Naive thymus-derived CD4-positive, alpha-beta T cell (primary cell): ENCODE data around the gene ZNF503. TPM values are rescaled to one million over a fixed set of nuclear protein-coding genes. Genes with fewer than 3 reads are reported as not detected.
"Not testable (repeated sequence)": the region's sequence is repeated elsewhere in the genome, so short reads cannot be mapped to it uniquely, and the experiment has no call there.

ENCODE experiments used
- ATAC-seq: fragments of 150-1000 bp; cut with Tn5 transposase; 2 replicates; pipeline ENCODE4 v1.10.0; 2021; ENCODE audit warnings: mild to moderate bottlenecking, moderate library complexity
- CTCF ChIA-PET: fragments of 350-600 bp; sonication (Branson Sonifier 250); formaldehyde crosslinking; loops from one replicate; lab custom pipeline; 2021; ENCODE audit warnings: antibody characterized with exemption; lab: Charles Lee
- POLR2A ChIA-PET: fragments of 350-600 bp; sonication (Branson Sonifier 250); formaldehyde crosslinking; loops from one replicate; lab custom pipeline; 2021; ENCODE audit warnings: antibody characterized with exemption, inconsistent platforms; lab: Charles Lee
- DNase-seq, 9 donors: peaks; one replicate each; pipeline versions ENCODE4 v3.0.0 to v3.0.0-alpha.2; 2020 to 2022; ENCODE audit warnings: mixed read lengths in 1 of 9
- H3K27ac ChIP-seq: one replicate; pipeline ENCODE4 v1.7.0; 2013; ENCODE audit warnings: mild to moderate bottlenecking, low read depth, low read length, moderate library complexity
- H3K27me3 ChIP-seq, 2 donors: one replicate each; pipeline ENCODE4 v1.7.0; 2013; ENCODE audit warnings: low read length in 2 of 2, mild to moderate bottlenecking in 2 of 2, moderate library complexity in 2 of 2; ENCODE audit not compliant: control insufficient read depth in 2 of 2, insufficient read depth in 2 of 2
- H3K36me3 ChIP-seq, 3 experiments: 1 replicate in 2 of 3; 2 replicates in 1 of 3; pipeline ENCODE4 v1.7.0; 2013; ENCODE audit warnings: low read length in 3 of 3, mild to moderate bottlenecking in 3 of 3, moderate library complexity in 1 of 3; ENCODE audit not compliant: insufficient read depth in 3 of 3, control insufficient read depth in 2 of 3
- H3K4me1 ChIP-seq, 2 donors: one replicate each; pipeline ENCODE4 v1.7.0; 2013; ENCODE audit warnings: low read length in 2 of 2, mild to moderate bottlenecking in 2 of 2, moderate library complexity in 1 of 2; ENCODE audit not compliant: control insufficient read depth in 2 of 2, insufficient read depth in 2 of 2
- H3K4me3 ChIP-seq: 2 replicates; pipeline ENCODE4 v1.7.0; 2013; ENCODE audit warnings: mild to moderate bottlenecking, low read length
- H3K9me3 ChIP-seq, 3 experiments: 1 replicate in 2 of 3; 2 replicates in 1 of 3; pipeline ENCODE4 v1.7.0; 2013; ENCODE audit warnings: low read length in 3 of 3; ENCODE audit not compliant: control insufficient read depth in 2 of 3
- H3K27ac Mint-ChIP-seq, 9 donors: one replicate each; pipeline ENCODE4 v1.8.0; 2020 to 2022; ENCODE audit warnings: mixed read lengths in 9 of 9, mild to moderate bottlenecking in 8 of 9, moderate library complexity in 5 of 9, inconsistent platforms in 2 of 9
- H3K27me3 Mint-ChIP-seq, 5 donors: one replicate each; pipeline ENCODE4 v1.8.0; 2021 to 2022; ENCODE audit warnings: mixed read lengths in 5 of 5, mild to moderate bottlenecking in 1 of 5
- H3K36me3 Mint-ChIP-seq, 5 donors: one replicate each; pipeline ENCODE4 v1.8.0; 2020 to 2022; ENCODE audit warnings: mixed read lengths in 5 of 5, mild to moderate bottlenecking in 3 of 5, inconsistent platforms in 1 of 5
- H3K4me1 Mint-ChIP-seq, 7 donors: one replicate each; pipeline ENCODE4 v1.8.0; 2020 to 2022; ENCODE audit warnings: mixed read lengths in 7 of 7, mild to moderate bottlenecking in 3 of 7, inconsistent platforms in 1 of 7
- H3K4me3 Mint-ChIP-seq, 10 donors: one replicate each; pipeline ENCODE4 v1.8.0; 2020 to 2022; ENCODE audit warnings: mild to moderate bottlenecking in 10 of 10, mixed read lengths in 10 of 10, moderate library complexity in 6 of 10, inconsistent platforms in 2 of 10
- H3K9me3 Mint-ChIP-seq, 11 donors: one replicate each; pipeline ENCODE4 v1.8.0; 2020 to 2022; ENCODE audit warnings: mixed read lengths in 11 of 11, mild to moderate bottlenecking in 4 of 11, inconsistent platforms in 1 of 11, moderate library complexity in 1 of 11
- intact Hi-C, 2 donors: fragments of 100-400 bp; cut with micrococcal nuclease; formaldehyde crosslinking; loops; one replicate each; pipeline ENCODE4 v1.15.1; 2023
- polyA plus RNA-seq, 2 donors: library from polyadenylated mRNA; unstranded; fragments of 300-500 nt; fragmentation: Illumina TruSeq; gene quantifications; one replicate each; pipeline ENCODE4 v1.2.3, GENCODE V29; 2021
- total RNA-seq, 6 experiments: library from RNA in 5 of 6; stranded (reverse) in 5 of 6; gene quantifications; 1 replicate in 5 of 6; 2 replicates in 1 of 6; pipeline ENCODE4 v1.2.3 and lab custom pipeline; 2021 to 2026

The ZNF503 gene
- total and polyA plus RNA-seq, 7 experiments from 2014 or later: 0.07 to 3.6 (median 0.54) TPM; not detected in 3

DNA sequence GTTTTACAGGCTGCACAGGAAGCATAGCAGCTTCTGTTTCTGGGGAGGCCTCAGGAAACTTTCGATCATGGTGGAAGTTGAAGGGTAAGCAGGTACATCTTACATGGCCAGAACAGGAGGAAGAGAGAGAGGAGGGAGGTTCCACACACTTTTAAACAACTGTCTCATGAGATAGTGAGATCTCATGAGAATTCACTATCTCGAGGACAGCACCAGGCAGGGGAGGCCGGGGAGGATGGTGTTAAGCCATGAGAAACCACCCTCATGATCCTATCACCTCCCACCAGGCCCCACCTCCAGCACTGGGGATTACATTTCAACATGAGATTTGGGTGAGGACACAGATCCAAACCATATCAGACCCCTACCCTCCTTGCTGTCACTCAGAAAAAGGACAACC, 23.7 kb downstream of the ZNF503 start:
- no peak overlapping the region for H3K27ac Mint-ChIP-seq
- H3K9me3 Mint-ChIP-seq: peaks cover 0 to 2% (median 0%) of the 10 kb centered on the region in 11 donors
- Histone ChIP-seq H3K27me3 (no peaks in the 10 kb centered on the region), H3K9me3 (no peaks in the 10 kb centered on the region), H3K4me3 (no peak overlapping the region), H3K4me1 (no peaks in the 10 kb centered on the region), H3K36me3 (no peaks in the 10 kb centered on the region), H3K27ac (no peak overlapping the region)
- H3K4me3 Mint-ChIP-seq: no peak overlapping the region
- CTCF ChIA-PET: no interaction called here
- H3K36me3 Mint-ChIP-seq: no peaks in the 10 kb centered on the region
- POLR2A ChIA-PET: no interaction called here
- ATAC-seq (no peak), DNase-seq (no peak)
- H3K27me3 Mint-ChIP-seq: peaks cover 0 to 13% (median 3%) of the 10 kb centered on the region in 5 donors
- no peaks in the 10 kb centered on the region for H3K4me1 Mint-ChIP-seq
- intact Hi-C loops: no loop called here

DNA sequence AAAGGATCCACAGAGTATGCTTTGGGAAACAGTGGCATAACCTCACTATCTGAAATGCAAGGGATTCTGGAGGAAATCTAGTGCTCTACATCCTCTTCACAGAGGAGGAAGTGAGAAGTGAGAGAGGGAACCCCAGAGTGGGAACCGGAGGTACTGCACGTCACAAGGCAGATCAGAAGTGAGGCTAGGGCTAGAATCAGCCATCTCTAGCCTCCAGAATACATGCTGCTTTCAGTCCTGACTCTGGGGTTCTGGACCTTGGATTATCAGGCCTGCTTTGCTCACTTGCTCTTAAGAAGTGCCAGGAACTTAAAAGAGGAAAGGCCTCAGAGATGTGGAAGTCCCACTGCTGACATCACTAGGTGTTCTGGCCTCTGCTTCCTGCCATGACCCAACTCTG, 25.7 kb downstream of the ZNF503 start:
- no peak overlapping the region for H3K4me3 ChIP-seq
- H3K27me3 ChIP-seq: no peaks in the 10 kb centered on the region
- Mint-ChIP-seq H3K4me1 (no peaks in the 10 kb centered on the region), H3K9me3 (peaks cover 0 to 2% (median 0%) of the 10 kb centered on the region in 11 donors), H3K4me3 (no peak overlapping the region), H3K27ac (no peak overlapping the region), H3K36me3 (no peaks in the 10 kb centered on the region), H3K27me3 (peaks cover 0 to 15% (median 5%) of the 10 kb centered on the region in 5 donors)
- H3K36me3 ChIP-seq: no peaks in the 10 kb centered on the region
- intact Hi-C loops: no loop called here
- no peaks in the 10 kb centered on the region for H3K9me3 ChIP-seq
- no peak overlapping the region for H3K27ac ChIP-seq
- DNase-seq (no peak), ATAC-seq (peak; percentile 82)
- POLR2A ChIA-PET: no interaction called here
- CTCF ChIA-PET: no interaction called here
- no peaks in the 10 kb centered on the region for H3K4me1 ChIP-seq

DNA sequence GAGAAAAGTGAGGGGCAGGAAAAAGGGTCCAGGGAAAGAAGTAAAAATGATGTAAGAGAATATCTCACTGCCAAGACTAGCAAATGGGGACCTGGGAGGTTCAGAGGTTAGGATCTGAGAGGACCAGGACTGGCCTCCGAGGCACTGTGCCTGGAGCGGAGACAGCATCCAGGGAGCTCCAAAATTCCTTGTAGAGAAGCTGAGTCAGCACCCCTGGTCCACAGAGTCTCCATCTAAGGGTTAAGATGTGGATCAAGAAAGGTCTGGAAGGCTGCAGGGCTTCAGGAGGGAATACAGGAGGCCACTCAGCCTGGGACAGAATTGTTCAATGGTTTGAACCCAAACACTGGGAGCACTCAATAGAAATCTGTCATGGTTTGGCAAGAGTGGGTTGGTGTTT, 30.6 kb downstream of the ZNF503 start:
- H3K9me3 Mint-ChIP-seq: peaks cover 0 to 14% (median 3%) of the 10 kb centered on the region in 11 donors
- ATAC-seq: no peak
- POLR2A ChIA-PET: no interaction called here
- H3K9me3 ChIP-seq: peaks cover 0 to 5% (median 0%) of the 10 kb centered on the region in 3 experiments
- no peaks in the 10 kb centered on the region for H3K36me3 ChIP-seq
- intact Hi-C loops: no loop called here
- no peaks in the 10 kb centered on the region for H3K4me1 ChIP-seq
- no peak overlapping the region for H3K4me3 Mint-ChIP-seq
- no peaks in the 10 kb centered on the region for H3K27me3 ChIP-seq
- no peaks in the 10 kb centered on the region for H3K4me1 Mint-ChIP-seq
- CTCF ChIA-PET: no interaction called here
- no peak overlapping the region for H3K27ac ChIP-seq
- DNase-seq: no peak
- H3K27ac Mint-ChIP-seq: no peak overlapping the region
- H3K4me3 ChIP-seq: no peak overlapping the region
- H3K27me3 Mint-ChIP-seq: peaks cover 0 to 26% (median 11%) of the 10 kb centered on the region in 5 donors
- peaks cover 0 to 4% (median 0%) of the 10 kb centered on the region in 5 donors for H3K36me3 Mint-ChIP-seq

DNA sequence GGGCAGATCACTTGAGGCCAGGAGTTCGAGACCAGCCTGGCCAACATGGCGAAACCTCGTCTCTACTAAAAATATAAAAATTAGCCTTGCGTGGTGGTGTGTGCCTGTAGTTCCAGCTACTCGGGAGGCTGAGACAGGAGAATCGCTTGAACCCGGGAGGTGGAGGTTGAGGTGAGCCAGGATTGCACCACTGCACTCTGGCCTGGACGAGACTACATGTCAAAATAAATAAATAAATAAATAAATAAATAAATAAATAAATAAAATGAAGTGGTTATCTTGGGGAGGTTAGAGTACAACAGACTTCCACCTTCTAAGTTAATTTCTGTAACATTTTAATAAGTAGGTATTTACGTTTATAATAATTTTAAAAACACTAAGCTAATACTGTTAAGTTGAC, 31.7 kb downstream of the ZNF503 start:
- H3K4me3 ChIP-seq, H3K4me1 ChIP-seq, CTCF ChIA-PET, H3K27ac ChIP-seq, H3K27me3 ChIP-seq, ATAC-seq, DNase-seq, H3K4me3 Mint-ChIP-seq, POLR2A ChIA-PET, H3K27ac Mint-ChIP-seq, intact Hi-C loops, H3K36me3 Mint-ChIP-seq, H3K36me3 ChIP-seq, H3K9me3 ChIP-seq, H3K4me1 Mint-ChIP-seq: not testable (repeated sequence)
- Mint-ChIP-seq H3K9me3 (peaks cover 0 to 14% (median 3%) of the 10 kb centered on the region in 11 donors), H3K27me3 (peaks cover 0 to 26% (median 16%) of the 10 kb centered on the region in 5 donors)

DNA sequence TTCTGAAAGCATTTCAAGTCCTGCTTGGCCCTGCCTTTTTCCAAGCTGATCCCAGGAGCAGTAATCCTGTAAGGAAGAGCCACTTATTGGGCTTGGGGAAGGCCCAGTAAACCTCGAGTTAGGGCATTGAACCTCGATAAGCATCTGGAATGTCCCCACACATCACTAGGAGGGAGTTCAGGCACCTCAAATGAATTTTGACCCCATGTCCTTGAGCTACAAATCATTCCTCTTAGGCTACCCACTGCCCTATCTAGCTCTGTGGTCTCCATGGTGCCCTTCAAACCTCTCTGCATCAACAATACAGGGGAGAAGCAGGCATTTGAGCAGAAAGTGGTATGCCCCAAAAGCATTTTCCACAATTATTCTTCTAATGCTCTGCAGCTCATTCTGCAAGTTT, 33.7 kb downstream of the ZNF503 start:
- Mint-ChIP-seq H3K4me3 (no peak overlapping the region), H3K36me3 (peaks cover 0 to 4% (median 0%) of the 10 kb centered on the region in 5 donors), H3K4me1 (no peaks in the 10 kb centered on the region), H3K27ac (no peak overlapping the region), H3K27me3 (peaks cover 0 to 28% (median 19%) of the 10 kb centered on the region in 5 donors), H3K9me3 (peaks cover 0 to 14% (median 3%) of the 10 kb centered on the region in 11 donors)
- Histone ChIP-seq H3K27me3 (no peaks in the 10 kb centered on the region), H3K36me3 (no peaks in the 10 kb centered on the region), H3K27ac (no peak overlapping the region), H3K9me3 (peaks cover 0 to 5% (median 0%) of the 10 kb centered on the region in 3 experiments), H3K4me1 (no peaks in the 10 kb centered on the region), H3K4me3 (no peak overlapping the region)
- DNase-seq (no peak), ATAC-seq (no peak)
- intact Hi-C loops: no loop called here
- POLR2A ChIA-PET: no interaction called here
- CTCF ChIA-PET: no interaction called here

DNA sequence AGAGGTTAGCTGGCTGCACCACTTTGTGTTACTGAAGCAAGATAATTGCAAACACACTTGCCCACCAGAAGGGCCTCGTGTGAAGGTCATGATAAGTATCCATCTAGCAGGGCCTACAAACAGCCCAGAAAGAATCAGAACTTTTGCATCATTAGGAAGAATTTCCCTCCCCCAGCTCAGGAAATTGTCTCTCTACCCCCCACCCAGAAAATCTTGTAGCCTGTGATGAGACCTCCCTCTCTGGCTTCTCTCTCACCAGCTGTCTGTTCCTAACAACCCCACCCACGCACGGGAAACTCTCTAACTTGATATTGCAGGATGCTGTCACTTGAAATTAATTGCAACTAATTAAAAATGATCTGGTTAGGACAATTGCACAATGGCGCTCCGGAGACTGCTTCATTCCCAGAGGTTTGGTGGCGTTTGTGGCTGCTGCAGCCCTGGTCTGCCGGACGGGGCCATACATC, 34.5 kb downstream of the ZNF503 start:
- Histone ChIP-seq H3K4me3 (no peak overlapping the region), H3K27me3 (no peaks in the 10 kb centered on the region), H3K9me3 (peaks cover 0 to 5% (median 0%) of the 10 kb centered on the region in 3 experiments), H3K27ac (no peak overlapping the region), H3K36me3 (no peaks in the 10 kb centered on the region), H3K4me1 (no peaks in the 10 kb centered on the region)
- Mint-ChIP-seq H3K27me3 (peaks cover 0 to 25% (median 17%) of the 10 kb centered on the region in 5 donors), H3K36me3 (peaks cover 0 to 4% (median 0%) of the 10 kb centered on the region in 5 donors), H3K9me3 (peaks cover 0 to 14% (median 3%) of the 10 kb centered on the region in 11 donors), H3K27ac (no peak overlapping the region), H3K4me1 (no peaks in the 10 kb centered on the region), H3K4me3 (no peak overlapping the region)
- DNase-seq (no peak), ATAC-seq (no peak)
- intact Hi-C loops: no loop called here
- ChIA-PET CTCF (no interaction called here), POLR2A (no interaction called here)

DNA sequence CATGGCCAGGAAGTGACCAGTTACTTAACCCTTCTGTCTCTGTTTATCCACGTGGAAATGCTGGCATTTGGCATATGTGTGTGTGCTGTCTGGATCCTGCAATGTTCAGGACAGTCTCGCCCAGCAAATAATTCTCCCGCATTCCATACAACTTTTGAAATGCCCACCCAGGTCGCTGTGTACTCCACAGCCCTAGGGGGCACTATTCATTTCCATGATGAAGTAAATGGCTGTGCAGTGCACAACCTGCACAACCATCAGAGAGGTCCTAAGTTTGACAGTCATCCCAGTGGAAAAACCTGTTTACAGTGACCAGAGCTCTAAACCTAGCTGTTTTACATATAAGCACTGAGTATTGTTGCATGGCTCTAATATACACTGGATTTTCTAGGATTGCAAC, 38.1 kb downstream of the ZNF503 start:
- DNase-seq (no peak), ATAC-seq (no peak)
- POLR2A ChIA-PET: no interaction called here
- no peak overlapping the region for H3K4me3 ChIP-seq
- no peaks in the 10 kb centered on the region for H3K4me1 ChIP-seq
- Mint-ChIP-seq H3K36me3 (no peaks in the 10 kb centered on the region), H3K4me3 (no peak overlapping the region), H3K27me3 (peaks cover 0 to 22% (median 11%) of the 10 kb centered on the region in 5 donors), H3K27ac (no peak overlapping the region), H3K9me3 (peaks cover 0 to 4% (median 0%) of the 10 kb centered on the region in 11 donors), H3K4me1 (no peaks in the 10 kb centered on the region)
- no peaks in the 10 kb centered on the region for H3K36me3 ChIP-seq
- H3K27me3 ChIP-seq: no peaks in the 10 kb centered on the region
- CTCF ChIA-PET: no interaction called here
- no peaks in the 10 kb centered on the region for H3K9me3 ChIP-seq
- intact Hi-C loops: no loop called here
- no peak overlapping the region for H3K27ac ChIP-seq
